ENCODE measurements around the gene STYXL1.

DNA sequence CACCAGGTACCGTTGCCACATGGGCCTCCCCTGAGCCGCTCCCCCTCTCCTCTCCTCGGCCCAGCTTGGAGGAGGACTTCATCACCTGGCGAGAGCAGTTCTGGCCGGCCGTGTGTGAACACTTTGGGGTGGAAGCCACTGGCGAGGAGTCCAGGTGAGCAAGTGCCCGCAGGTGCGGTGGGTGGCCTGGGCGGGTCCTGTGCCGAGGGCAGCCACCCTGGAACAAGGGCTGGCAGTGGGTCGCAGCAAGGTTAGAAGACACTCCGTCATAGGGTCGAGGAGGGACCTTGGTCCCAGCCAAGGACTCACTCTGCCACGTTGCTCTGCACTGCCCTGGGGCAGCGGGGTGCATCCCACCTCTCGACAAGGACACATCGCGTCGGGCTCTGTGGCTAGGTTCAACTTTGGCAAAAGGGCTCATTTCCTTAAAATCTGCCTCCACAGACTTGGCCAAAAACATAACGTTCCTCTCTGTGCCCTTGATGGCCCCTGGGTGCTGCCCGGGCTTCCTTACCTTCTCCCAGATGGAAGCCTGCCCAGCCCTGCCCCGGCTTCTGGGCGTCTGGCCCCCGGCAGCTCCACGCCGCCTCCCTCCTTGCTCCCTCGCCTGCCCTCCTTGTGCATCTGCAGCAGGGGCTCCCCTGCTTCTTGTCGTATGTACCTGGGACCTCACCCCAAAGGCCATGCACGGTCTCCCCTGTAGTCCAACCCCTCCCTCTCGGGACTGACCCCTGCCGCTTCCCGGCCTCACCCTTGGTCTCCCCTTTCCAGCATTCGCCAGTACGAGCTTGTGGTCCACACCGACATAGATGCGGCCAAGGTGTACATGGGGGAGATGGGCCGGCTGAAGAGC lies 66.1 kb downstream of the STYXL1 start:
- TF ChIP-seq POLR2A (IDR thresholded peaks at IDR 0.05) = no peak
- no peak for TF ChIP-seq CTCF (IDR thresholded peaks at IDR 0.05)

Measured in right lobe of liver (tissue), 4 donors.